ENCODE results near the gene DNAH10. TPM values are rescaled to one million over a fixed set of nuclear protein-coding genes. Genes with fewer than 3 reads are reported as not detected.

The DNAH10 gene
- total and polyA plus RNA-seq, 11 donors = 0.04 to 0.45 (median 0.23) TPM; not detected in 4

DNA sequence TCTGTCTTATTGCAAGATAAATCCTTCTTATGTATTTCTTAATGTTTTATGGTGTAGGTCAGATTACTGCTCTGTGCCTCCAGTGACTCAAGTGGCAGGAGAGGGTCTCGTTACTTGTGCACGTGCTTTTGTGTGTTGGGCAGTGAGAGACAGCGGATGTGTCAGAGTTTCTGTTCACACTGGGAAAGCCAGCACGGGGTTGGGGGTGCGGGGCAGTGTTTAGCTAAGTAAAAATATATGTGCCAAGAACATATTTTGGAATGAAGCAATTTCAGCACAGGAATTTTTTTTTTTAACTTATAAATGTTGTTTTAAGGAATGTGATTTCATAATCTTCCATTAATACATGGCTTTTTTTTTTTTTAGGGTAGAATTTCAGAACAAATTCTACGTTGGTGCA is 4.5 kb upstream of the DNAH10 start:
- intact Hi-C loops (cut with DNase I) = no loop called here
- no peak for DNase-seq
- Histone ChIP-seq H3K4me1 (peaks cover 0 to 12% (median 4%) of the 10 kb centered on the region in 12 donors), H3K9me3 (no peaks in the 10 kb centered on the region), H3K27ac (no peak overlapping the region), H3K36me3 (peaks cover 0 to 73% (median 56%) of the 10 kb centered on the region in 9 donors), H3K27me3 (peaks cover under 1 to 19% (median 5%) of the 10 kb centered on the region in 9 donors), H3K4me3 (no peak overlapping the region)
- WGBS, 4 donors = 88 to 92% (median 91%) methylated on average over 6 of the region's 6 CpGs
- no peak for ATAC-seq
- TF ChIP-seq, protein P1, sequence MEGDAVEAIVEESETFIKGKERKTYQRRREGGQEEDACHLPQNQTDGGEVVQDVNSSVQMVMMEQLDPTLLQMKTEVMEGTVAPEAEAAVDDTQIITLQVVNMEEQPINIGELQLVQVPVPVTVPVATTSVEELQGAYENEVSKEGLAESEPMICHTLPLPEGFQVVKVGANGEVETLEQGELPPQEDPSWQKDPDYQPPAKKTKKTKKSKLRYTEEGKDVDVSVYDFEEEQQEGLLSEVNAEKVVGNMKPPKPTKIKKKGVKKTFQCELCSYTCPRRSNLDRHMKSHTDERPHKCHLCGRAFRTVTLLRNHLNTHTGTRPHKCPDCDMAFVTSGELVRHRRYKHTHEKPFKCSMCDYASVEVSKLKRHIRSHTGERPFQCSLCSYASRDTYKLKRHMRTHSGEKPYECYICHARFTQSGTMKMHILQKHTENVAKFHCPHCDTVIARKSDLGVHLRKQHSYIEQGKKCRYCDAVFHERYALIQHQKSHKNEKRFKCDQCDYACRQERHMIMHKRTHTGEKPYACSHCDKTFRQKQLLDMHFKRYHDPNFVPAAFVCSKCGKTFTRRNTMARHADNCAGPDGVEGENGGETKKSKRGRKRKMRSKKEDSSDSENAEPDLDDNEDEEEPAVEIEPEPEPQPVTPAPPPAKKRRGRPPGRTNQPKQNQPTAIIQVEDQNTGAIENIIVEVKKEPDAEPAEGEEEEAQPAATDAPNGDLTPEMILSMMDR (IDR thresholded peaks at IDR 0.05) = no peak
- no peak for TF ChIP-seq POLR2A (IDR thresholded peaks at IDR 0.05)

DNA sequence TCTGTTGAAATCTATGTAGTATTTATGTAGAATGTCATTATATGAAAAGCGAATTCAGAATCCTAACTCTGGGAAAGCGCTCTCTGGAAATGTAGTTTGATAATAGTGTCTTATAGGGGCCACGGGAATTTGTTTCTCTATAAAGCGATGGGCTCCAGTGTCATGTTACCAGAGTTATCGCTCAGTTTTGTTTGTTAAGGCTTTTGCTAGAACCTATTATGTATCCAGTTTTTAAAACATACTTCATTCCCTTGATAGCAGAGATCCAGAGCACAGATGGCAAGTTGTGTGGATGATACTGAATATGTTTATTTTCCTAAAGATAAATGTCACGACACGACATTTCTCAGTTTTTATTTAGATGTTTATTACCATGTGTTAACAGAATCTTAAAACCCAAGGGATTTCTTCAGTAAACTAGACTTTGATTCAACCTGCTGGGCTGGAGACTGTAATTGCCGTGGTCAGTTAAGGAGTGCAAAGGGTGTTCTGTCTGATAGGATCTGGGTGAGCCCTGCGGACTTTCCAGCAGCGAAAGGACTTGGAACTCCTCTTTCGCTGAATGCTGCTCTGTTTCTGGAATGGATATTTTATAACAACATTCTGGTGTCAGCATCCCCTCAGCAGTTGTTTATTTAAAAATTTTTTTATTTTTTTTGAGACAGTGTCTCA is 1.7 kb upstream of the DNAH10 start:
- DNase-seq = no peak
- Histone ChIP-seq H3K27me3 (peaks cover 4 to 40% (median 12%) of the 10 kb centered on the region in 9 donors), H3K9me3 (no peaks in the 10 kb centered on the region), H3K27ac (no peak overlapping the region), H3K4me1 (peaks cover 0 to 13% (median 5%) of the 10 kb centered on the region in 12 donors), H3K36me3 (peaks cover 0 to 45% (median 28%) of the 10 kb centered on the region in 9 donors), H3K4me3 (no peak overlapping the region)
- intact Hi-C loops (cut with DNase I) = no loop called here
- no peak for TF ChIP-seq POLR2A (IDR thresholded peaks at IDR 0.05)
- TF ChIP-seq, protein P1 (IDR thresholded peaks at IDR 0.05) = no peak
- 97% methylated on average over 11 of the region's 11 CpGs for WGBS, 4 donors
- no peak for ATAC-seq

DNA sequence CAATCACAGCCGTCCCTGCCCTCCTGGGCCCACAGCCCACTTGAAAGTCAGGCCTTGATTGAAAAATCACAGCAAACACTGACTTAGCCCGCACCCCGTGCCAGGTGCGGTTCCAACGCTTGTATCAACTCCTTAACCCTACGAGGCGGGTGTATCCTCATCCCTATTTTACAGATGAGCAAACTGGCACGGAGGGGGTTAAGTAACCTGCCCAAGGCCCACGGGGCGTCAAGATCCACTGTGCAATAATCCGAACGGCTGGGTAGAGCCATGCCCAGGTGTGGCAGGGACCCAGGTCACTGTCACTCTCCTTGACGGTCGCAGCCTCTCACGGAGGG is 583 bp downstream of the DNAH10 start:
- ATAC-seq = peak in 1 of 4 donors; percentile 29
- Histone ChIP-seq H3K27me3 (peaks cover 4 to 40% (median 13%) of the 10 kb centered on the region in 9 donors), H3K36me3 (peaks cover 0 to 30% (median 16%) of the 10 kb centered on the region in 9 donors), H3K4me1 (peaks cover 0 to 13% (median 5%) of the 10 kb centered on the region in 12 donors), H3K27ac (no peak overlapping the region), H3K9me3 (no peaks in the 10 kb centered on the region), H3K4me3 (peak overlapping the region in 7 of 12 donors; percentile 28 to 58 (median 46))
- DNase-seq = no peak
- intact Hi-C loops (cut with DNase I) = no loop called here
- no peak for TF ChIP-seq POLR2A (IDR thresholded peaks at IDR 0.05)
- TF ChIP-seq, protein P1 (IDR thresholded peaks at IDR 0.05) = no peak
- 38 to 52% (median 45%) methylated on average over 14 to 15 of the region's 15 CpGs for WGBS, 4 donors

DNA sequence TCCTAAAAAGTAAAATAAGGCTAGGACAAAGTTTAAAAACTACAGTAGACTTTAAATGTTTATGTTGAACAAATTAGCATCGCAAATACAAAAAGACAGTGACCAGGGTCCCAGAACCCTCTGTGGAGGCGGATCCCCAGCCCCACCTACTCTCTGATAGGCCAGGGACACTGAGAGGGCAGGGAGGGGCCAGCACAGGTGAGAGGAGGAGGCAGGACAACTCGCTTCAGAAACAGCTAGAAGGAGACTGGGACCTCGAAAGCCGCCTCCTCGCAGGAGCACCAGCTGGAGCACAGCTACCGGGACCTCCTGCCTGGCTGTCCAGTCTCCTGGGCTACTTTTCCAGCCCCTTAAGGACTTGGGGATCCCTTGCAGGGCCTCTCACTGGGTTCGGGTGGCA is 992 bp downstream of the DNAH10 start:
- H3K4me1 ChIP-seq = peaks cover 0 to 13% (median 5%) of the 10 kb centered on the region in 12 donors
- no peak overlapping the region for H3K4me3 ChIP-seq
- 68 to 86% (median 78%) methylated on average over 8 of the region's 8 CpGs for WGBS, 4 donors
- ATAC-seq (no peak), DNase-seq (no peak)
- peaks cover 4 to 40% (median 13%) of the 10 kb centered on the region in 9 donors for H3K27me3 ChIP-seq
- no peak for TF ChIP-seq POLR2A (IDR thresholded peaks at IDR 0.05)
- no peaks in the 10 kb centered on the region for H3K9me3 ChIP-seq
- H3K36me3 ChIP-seq = peaks cover 0 to 26% (median 12%) of the 10 kb centered on the region in 9 donors
- no peak overlapping the region for H3K27ac ChIP-seq
- intact Hi-C loops (cut with DNase I) = no loop called here
